Hematopoietic multipotent progenitor cell treated with erythropoietin and hydrocortisone succinate and interleukin-3 and kit ligand, for 4 days (in vitro differentiated cells): ENCODE results near the gene SLAMF9.
"Not testable (repeated sequence)": the region's sequence is repeated elsewhere in the genome, so short reads cannot be mapped to it uniquely, and the experiment has no call there.

Experiments used
- DNase-seq: peaks from one replicate; pipeline ENCODE4 v3.0.0-alpha.2; 2015

SLAMF9 gene

GRCh38 chr1:159920202-159920601 lies 33.8 kb downstream of the SLAMF9 start:
- no peak for DNase-seq

- DNase-seq, result no peak
These were observed 34.7 kb downstream of the SLAMF9 start for GRCh38 chr1:159919236-159919865.

- no peak for DNase-seq
These were observed 35.5 kb downstream of the SLAMF9 start for GRCh38 chr1:159918352-159919200.

GRCh38 chr1:159917533-159918351 lies 36.3 kb downstream of the SLAMF9 start:
- peak; percentile 61 for DNase-seq

- DNase-seq, result no peak
These were observed 37.6 kb downstream of the SLAMF9 start for GRCh38 chr1:159916242-159917051.

- no peak for DNase-seq
These were observed 38.3 kb downstream of the SLAMF9 start for GRCh38 chr1:159915571-159916241.

GRCh38 chr1:159914252-159915018 lies 39.6 kb downstream of the SLAMF9 start:
- no peak for DNase-seq

- DNase-seq, result no peak
These were observed 40.4 kb downstream of the SLAMF9 start for GRCh38 chr1:159913451-159914192.

GRCh38 chr1:159911326-159912070 lies 42.5 kb downstream of the SLAMF9 start:
- DNase-seq, result peak; percentile 55

GRCh38 chr1:159908031-159908940 lies 45.8 kb downstream of the SLAMF9 start:
- peak; percentile 54 for DNase-seq

GRCh38 chr1:159906960-159907359 lies 47.1 kb downstream of the SLAMF9 start:
- no peak for DNase-seq

GRCh38 chr1:159904036-159904435 lies 50.0 kb downstream of the SLAMF9 start:
- DNase-seq, result not testable (repeated sequence)

GRCh38 chr1:159902541-159902940 lies 51.5 kb downstream of the SLAMF9 start:
- DNase-seq, result no peak
